OCI-LY3 (cell line): Measurements from ENCODE around the gene MARCHF11.

Experiments
- H2AFZ ChIP-seq: fragments of 200-600, 300-600 bp; shearing (Covaris generic); 2 replicates; pipeline ENCODE4 v1.6.0; 2014; ENCODE audit warnings: antibody characterized with exemption, low read depth, low read length
- H3K27ac ChIP-seq: fragments of 200-600, 300-600 bp; sonication (generic); 2 replicates; pipeline ENCODE4 v1.5.1; 2014; ENCODE audit warnings: mild to moderate bottlenecking, low read length, moderate library complexity, mixed read lengths
- H3K27me3 ChIP-seq: fragments of 200-600, 300-600 bp; sonication (generic); 2 replicates; pipeline ENCODE4 v1.6.1; 2014; ENCODE audit warnings: low read depth, low read length, mixed read lengths
- H3K36me3 ChIP-seq: fragments of 200-600, 300-600 bp; sonication (generic); replicated peaks from 2 replicates; pipeline ENCODE3; 2014; ENCODE audit warnings: low read depth, low read length, mixed read lengths
- H3K4me1 ChIP-seq: fragments of 300-600, 200-600 bp; sonication (generic); 2 replicates; pipeline ENCODE4 v1.6.1; 2014; ENCODE audit warnings: low read length, mixed read lengths
- H3K4me2 ChIP-seq: fragments of 200-600, 300-600 bp; sonication (generic); 2 replicates; pipeline ENCODE4 v1.6.1; 2014; ENCODE audit warnings: low read length, mixed read lengths
- H3K4me3 ChIP-seq: fragments of 300-600, 200-600 bp; sonication (generic); 2 replicates; pipeline ENCODE4 v1.5.1; 2014; ENCODE audit warnings: antibody characterized with exemption, mild to moderate bottlenecking, low read length, moderate library complexity
- H3K79me2 ChIP-seq: fragments of 300-600, 200-600 bp; shearing (Covaris generic); 2 replicates; pipeline ENCODE4 v1.6.1; 2014; ENCODE audit warnings: mild to moderate bottlenecking, low read length, mixed read lengths
- H3K9ac ChIP-seq: fragments of 300-600, 200-600 bp; shearing (Covaris generic); 2 replicates; pipeline ENCODE4 v1.6.0; 2014; ENCODE audit warnings: mild to moderate bottlenecking, low read length, moderate library complexity
- H3K9me3 ChIP-seq: fragments of 200-600, 300-600 bp; shearing (Covaris generic); 2 replicates; pipeline ENCODE4 v1.6.1; 2014; ENCODE audit warnings: low read length, mixed read lengths; ENCODE audit not compliant: insufficient read depth
- H4K20me1 ChIP-seq: fragments of 200-600, 300-600 bp; sonication (generic); 2 replicates; pipeline ENCODE4 v1.6.1; 2016; ENCODE audit warnings: low read length, mixed read lengths; ENCODE audit not compliant: insufficient read depth
- CTCF ChIP-seq: fragments of 200-600, 300-600 bp; sonication (generic); IDR thresholded peaks from 2 replicates; pipeline ENCODE4 v1.5.1; 2014; ENCODE audit warnings: antibody characterized with exemption, low read length, low read depth
- EZH2phosphoT487 ChIP-seq: fragments of 200-600 bp; shearing (Covaris generic); IDR thresholded peaks from 2 replicates; pipeline ENCODE4 v1.6.1; 2018; ENCODE audit warnings: antibody characterized with exemption, mixed run types, low read depth

The MARCHF11 gene

GRCh38 chr5:16120579-16120978 is 59.0 kb downstream of the MARCHF11 start:
- H3K4me3 ChIP-seq: no peak overlapping the region
- H3K27ac ChIP-seq: no peak overlapping the region
- TF ChIP-seq EZH2phosphoT487 (no peak), CTCF (no peak)
- no peaks in the 10 kb centered on the region for H3K4me1 ChIP-seq
- H3K27me3 ChIP-seq: no peaks in the 10 kb centered on the region
- no peak overlapping the region for H3K9ac ChIP-seq
- H3K9me3 ChIP-seq: no peaks in the 10 kb centered on the region
- H3K4me2 ChIP-seq: no peak overlapping the region
- H4K20me1 ChIP-seq: no peaks in the 10 kb centered on the region
- H2AFZ ChIP-seq: no peak overlapping the region
- H3K79me2 ChIP-seq: no peaks in the 10 kb centered on the region
- H3K36me3 ChIP-seq: no peaks in the 10 kb centered on the region

GRCh38 chr5:16119790-16120189 is 59.8 kb downstream of the MARCHF11 start:
- H3K4me1 ChIP-seq: no peaks in the 10 kb centered on the region
- H4K20me1 ChIP-seq: no peaks in the 10 kb centered on the region
- H3K9ac ChIP-seq: no peak overlapping the region
- no peak overlapping the region for H2AFZ ChIP-seq
- no peaks in the 10 kb centered on the region for H3K27me3 ChIP-seq
- H3K36me3 ChIP-seq: no peaks in the 10 kb centered on the region
- H3K79me2 ChIP-seq: no peaks in the 10 kb centered on the region
- no peak overlapping the region for H3K4me3 ChIP-seq
- H3K4me2 ChIP-seq: no peak overlapping the region
- no peaks in the 10 kb centered on the region for H3K9me3 ChIP-seq
- TF ChIP-seq EZH2phosphoT487: no peak
- no peak for TF ChIP-seq CTCF
- no peak overlapping the region for H3K27ac ChIP-seq

- Histone ChIP-seq H3K4me2 (no peak overlapping the region), H3K9me3 (no peaks in the 10 kb centered on the region), H3K27ac (no peak overlapping the region), H2AFZ (no peak overlapping the region), H3K4me1 (no peaks in the 10 kb centered on the region), H3K36me3 (no peaks in the 10 kb centered on the region), H3K9ac (no peak overlapping the region), H4K20me1 (no peaks in the 10 kb centered on the region), H3K4me3 (no peak overlapping the region), H3K79me2 (no peaks in the 10 kb centered on the region), H3K27me3 (no peaks in the 10 kb centered on the region)
- no peak for TF ChIP-seq CTCF
- no peak for TF ChIP-seq EZH2phosphoT487
Measured at GRCh38 chr5:16115140-16115539, 64.5 kb downstream of the MARCHF11 start.

GRCh38 chr5:16108418-16108817 is 71.2 kb downstream of the MARCHF11 start:
- H3K79me2 ChIP-seq: no peaks in the 10 kb centered on the region
- no peak overlapping the region for H3K4me3 ChIP-seq
- H3K4me1 ChIP-seq: no peaks in the 10 kb centered on the region
- H3K9ac ChIP-seq: no peak overlapping the region
- no peak overlapping the region for H3K4me2 ChIP-seq
- H3K36me3 ChIP-seq: no peaks in the 10 kb centered on the region
- no peak overlapping the region for H3K27ac ChIP-seq
- H3K27me3 ChIP-seq: no peaks in the 10 kb centered on the region
- H4K20me1 ChIP-seq: no peaks in the 10 kb centered on the region
- TF ChIP-seq CTCF (no peak), EZH2phosphoT487 (no peak)
- no peak overlapping the region for H2AFZ ChIP-seq
- H3K9me3 ChIP-seq: no peaks in the 10 kb centered on the region
